GM21390 (cell line): ENCODE results near the gene IL5.
"Not testable (repeated sequence)": the region's sequence is repeated elsewhere in the genome, so short reads cannot be mapped to it uniquely, and the experiment has no call there.

Experiments used
- ATAC-seq: cut with Tn5 transposase; IDR thresholded peaks from one replicate; pipeline ENCODE4 v1.9.1; 2021; ENCODE audit not compliant: unreplicated experiment

IL5 gene

GRCh38 chr5:132543472-132544201, at the start of gene IL5:
Gene IL5 (minus strand): TSS chr5:132543522. CDS start chr5:132543478, 44 bp downstream.
- no peak for ATAC-seq

- ATAC-seq, result no peak
These were observed 49.2 kb upstream of the IL5 start for GRCh38 chr5:132592521-132592920.

GRCh38 chr5:132591145-132591544, 47.8 kb upstream of the IL5 start:
- ATAC-seq, result no peak

- no peak for ATAC-seq
These were observed 46.1 kb upstream of the IL5 start for GRCh38 chr5:132589467-132589866.

- ATAC-seq, result no peak
These were observed 42.7 kb upstream of the IL5 start for GRCh38 chr5:132586063-132586462.

GRCh38 chr5:132584560-132584959, 41.2 kb upstream of the IL5 start:
- not testable (repeated sequence) for ATAC-seq

GRCh38 chr5:132576123-132576522, 32.8 kb upstream of the IL5 start:
- no peak for ATAC-seq

- ATAC-seq, result no peak
These were observed 23.3 kb upstream of the IL5 start for GRCh38 chr5:132566657-132567056.

GRCh38 chr5:132564555-132564954, 21.2 kb upstream of the IL5 start:
- not testable (repeated sequence) for ATAC-seq

GRCh38 chr5:132561601-132562000, 18.3 kb upstream of the IL5 start:
- no peak for ATAC-seq

- no peak for ATAC-seq
These were observed 16.2 kb upstream of the IL5 start for GRCh38 chr5:132559383-132560060.

- no peak for ATAC-seq
These were observed 14.3 kb upstream of the IL5 start for GRCh38 chr5:132557478-132558172.

- ATAC-seq, result peak; percentile 95
These were observed 13.6 kb upstream of the IL5 start, which contains the start of gene RAD50 for GRCh38 chr5:132556763-132557477. Gene RAD50 (plus strand): TSS chr5:132556977. CDS start chr5:132557325, 348 bp downstream.

GRCh38 chr5:132556153-132556762, 12.9 kb upstream of the IL5 start:
- ATAC-seq, result no peak

- no peak for ATAC-seq
These were observed 6.3 kb upstream of the IL5 start for GRCh38 chr5:132549576-132549975.

- not testable (repeated sequence) for ATAC-seq
These were observed 5.5 kb upstream of the IL5 start for GRCh38 chr5:132548834-132549233.

GRCh38 chr5:132547269-132547668, 3.9 kb upstream of the IL5 start:
- no peak for ATAC-seq

GRCh38 chr5:132546108-132546507, 2.8 kb upstream of the IL5 start:
- ATAC-seq, result no peak

GRCh38 chr5:132540764-132541163, 2.6 kb downstream of the IL5 start:
- no peak for ATAC-seq

- ATAC-seq, result no peak
These were observed 3.2 kb downstream of the IL5 start for GRCh38 chr5:132540149-132540548.

- no peak for ATAC-seq
These were observed 3.6 kb downstream of the IL5 start for GRCh38 chr5:132539716-132540115.
